HCT116 (cell line): ENCODE measurements around the gene INKA2. TPM values are rescaled to one million over a fixed set of nuclear protein-coding genes. Genes with fewer than 3 reads are reported as not detected.
"Not testable (repeated sequence)": the region's sequence is repeated elsewhere in the genome, so short reads cannot be mapped to it uniquely, and the experiment has no call there.

Experiments
- ATAC-seq: fragments of 200-7000 bp; cut with Tn5 transposase; 2 replicates; pipeline ENCODE4 v1.9.1; 2020; ENCODE audit warnings: mild to moderate bottlenecking, moderate library complexity
- BruUV-seq: library from RNA; stranded (reverse); fragments of 400-500 nt; replicated peaks from 2 replicates; lab custom pipeline; 2021; lab: Mats Ljungman, UMichigan
- CTCF ChIA-PET: fragments of 300-600 bp; sonication (Branson Sonifier 250); formaldehyde crosslinking; loops from one replicate; lab custom pipeline; 2021; ENCODE audit warnings: antibody characterized with exemption; lab: Charles Lee
- POLR2A ChIA-PET: fragments of 300-600, 350-600 bp; sonication (Branson Sonifier 250); formaldehyde crosslinking; loops from one replicate; lab custom pipeline; 2021; ENCODE audit warnings: antibody characterized with exemption; lab: Charles Lee
- RAD21 ChIA-PET, 2 experiments: fragments of 300-600 bp; sonication (Branson Sonifier 250); formaldehyde crosslinking; loops; one replicate each; lab custom pipeline; 2023; ENCODE audit warnings: low total read pairs in 2 of 2; ENCODE audit not compliant: uncharacterized antibody in 2 of 2, unreplicated experiment in 2 of 2, low non-redundant PET in 1 of 2; lab: Charles Lee
- DNase-seq: peaks from one replicate; pipeline ENCODE4 v3.0.0-alpha.2; 2010; ENCODE audit warnings: low read depth, low spot score
- H2AFZ ChIP-seq: fragments of 200-600 bp; shearing (Covaris generic), sonication (generic); 2 replicates; pipeline ENCODE4 v1.6.1; 2017; ENCODE audit warnings: low read depth, mixed run types, mixed read lengths, antibody characterized with exemption, low read length; ENCODE audit not compliant: poor library complexity, severe bottlenecking
- H3K27ac ChIP-seq: 2 replicates; pipeline ENCODE4 v1.5.1; 2012; ENCODE audit warnings: low read depth, low read length
- H3K27me3 ChIP-seq: fragments of 200-600 bp; sonication (generic); 2 replicates; pipeline ENCODE4 v1.6.1; 2016; ENCODE audit warnings: mixed run types, low read length, mixed read lengths; ENCODE audit not compliant: insufficient read depth
- H3K36me3 ChIP-seq, 2 experiments: fragments of 200-500 bp in 1 of 2; fragments of 200-600 bp in 1 of 2; sonication (Bioruptor generic) in 1 of 2; sonication (generic) in 1 of 2; 2 replicates each; pipeline versions ENCODE4 v1.5.1 to v1.6.1; 2014 to 2016; ENCODE audit warnings: low read length in 2 of 2, inconsistent platforms in 1 of 2, mixed read lengths in 1 of 2, mixed run types in 1 of 2; ENCODE audit not compliant: insufficient read depth in 2 of 2, control insufficient read depth in 1 of 2
- H3K4me1 ChIP-seq, 2 experiments: fragments of 200-600 bp in 1 of 2; sonication (generic) in 1 of 2; 2 replicates each; pipeline versions ENCODE4 v1.5.1 to v1.6.1; 2012 to 2017; ENCODE audit warnings: low read length in 2 of 2, inconsistent platforms in 1 of 2, mild to moderate bottlenecking in 1 of 2, mixed read lengths in 1 of 2, mixed run types in 1 of 2, moderate library complexity in 1 of 2; ENCODE audit not compliant: insufficient read depth in 2 of 2, control insufficient read depth in 1 of 2
- H3K4me2 ChIP-seq: fragments of 200-600 bp; sonication (generic); 2 replicates; pipeline ENCODE4 v1.6.1; 2017; ENCODE audit warnings: mixed run types, low read length, mixed read lengths
- H3K4me3 ChIP-seq, 2 experiments: fragments of 200-600 bp in 1 of 2; sonication (generic) in 1 of 2; replicated peaks in 1 of 2; 2 replicates each; pipeline ENCODE4 v1.5.1; 2011 to 2016; ENCODE audit warnings: low read length in 2 of 2, control low read depth in 1 of 2, low read depth in 1 of 2, mild to moderate bottlenecking in 1 of 2, mixed read lengths in 1 of 2, mixed run types in 1 of 2
- H3K79me2 ChIP-seq: fragments of 200-600 bp; sonication (generic); 2 replicates; pipeline ENCODE4 v1.6.1; 2017; ENCODE audit warnings: mild to moderate bottlenecking, mixed run types, low read length, moderate library complexity, mixed read lengths; ENCODE audit not compliant: insufficient read depth
- H3K9ac ChIP-seq: fragments of 200-600 bp; sonication (generic); 2 replicates; pipeline ENCODE4 v1.6.1; 2016; ENCODE audit warnings: low read length, mixed read lengths
- H3K9me2 ChIP-seq: fragments of 200-600 bp; sonication (generic), shearing (Covaris generic); 2 replicates; pipeline ENCODE4 v1.6.1; 2017; ENCODE audit warnings: mixed run types, mild to moderate bottlenecking, moderate library complexity; ENCODE audit not compliant: insufficient read depth
- H3K9me3 ChIP-seq, 2 experiments: fragments of 200-500 bp in 1 of 2; fragments of 200-600 bp in 1 of 2; sonication (Bioruptor generic) in 1 of 2; sonication (generic) in 1 of 2; 2 replicates each; pipeline ENCODE4 v1.6.1; 2014 to 2017; ENCODE audit warnings: low read length in 2 of 2, mixed read lengths in 2 of 2, inconsistent platforms in 1 of 2, low read depth in 1 of 2, mild to moderate bottlenecking in 1 of 2, mixed run types in 1 of 2, moderate library complexity in 1 of 2; ENCODE audit not compliant: control insufficient read depth in 1 of 2, insufficient read depth in 1 of 2
- H4K20me1 ChIP-seq: fragments of 200-600 bp; sonication (generic), shearing (Covaris generic); 2 replicates; pipeline ENCODE4 v1.6.1; 2017; ENCODE audit warnings: mixed run types, mild to moderate bottlenecking, moderate library complexity; ENCODE audit not compliant: insufficient read depth
- CEBPB ChIP-seq: IDR thresholded peaks from 2 replicates; pipeline ENCODE4 v1.6.1; 2012; ENCODE audit warnings: low read depth
- EZH2 ChIP-seq: fragments of 200-600 bp; sonication (generic); IDR thresholded peaks from 2 replicates; pipeline ENCODE4 v1.6.1; 2017; ENCODE audit warnings: antibody characterized with exemption, mixed run types
- JUND ChIP-seq: IDR thresholded peaks from 2 replicates; pipeline ENCODE4 v1.6.1; 2012
- POLR2A ChIP-seq: IDR thresholded peaks from 2 replicates; pipeline ENCODE4 v1.7.0; 2011; ENCODE audit warnings: borderline replicate concordance; ENCODE audit not compliant: insufficient read depth, insufficient read length; ENCODE audit errors: extremely low read depth
- SIN3A ChIP-seq: IDR thresholded peaks from 2 replicates; pipeline ENCODE4 v1.6.1; 2012; ENCODE audit warnings: low read depth
- SP1 ChIP-seq: IDR thresholded peaks from 2 replicates; pipeline ENCODE4 v1.6.1; 2012; ENCODE audit warnings: low read depth
- SRF ChIP-seq: IDR thresholded peaks from 2 replicates; pipeline ENCODE4 v1.6.1; 2012; ENCODE audit warnings: low read depth
- TCF7L2 ChIP-seq: IDR thresholded peaks from 2 replicates; pipeline ENCODE4 v1.7.0; 2011; ENCODE audit warnings: borderline replicate concordance, inconsistent platforms; ENCODE audit not compliant: insufficient read depth, insufficient read length; ENCODE audit errors: extremely low read depth
- YY1 ChIP-seq: IDR thresholded peaks from 2 replicates; pipeline ENCODE4 v1.6.1; 2011; ENCODE audit warnings: low read length, low read depth, moderate library complexity, mild to moderate bottlenecking; ENCODE audit not compliant: insufficient replicate concordance; ENCODE audit errors: extremely low read depth
- intact Hi-C: fragments of 100-400 bp; cut with micrococcal nuclease; formaldehyde crosslinking; loops from 2 replicates; pipeline ENCODE4 v1.10.0; 2022
- total RNA-seq: library from RNA; stranded (reverse); gene quantifications from one replicate; pipeline ENCODE4 v1.2.1, GENCODE V29; 2021; ENCODE audit not compliant: unreplicated experiment
- TF ChIP-seq, protein P1 (sequence below): IDR thresholded peaks from 2 replicates; pipeline ENCODE4 v1.6.1; 2012
- TF ChIP-seq, protein P2 (sequence below): IDR thresholded peaks from 2 replicates; pipeline ENCODE4 v1.6.1; 2012; ENCODE audit warnings: low read depth
- TF ChIP-seq, protein P3 (sequence below): IDR thresholded peaks from 2 replicates; pipeline ENCODE4 v1.6.1; 2012

Gene INKA2
- total RNA-seq, 1 experiment from 2014 or later, result 4.0 TPM

DNA sequence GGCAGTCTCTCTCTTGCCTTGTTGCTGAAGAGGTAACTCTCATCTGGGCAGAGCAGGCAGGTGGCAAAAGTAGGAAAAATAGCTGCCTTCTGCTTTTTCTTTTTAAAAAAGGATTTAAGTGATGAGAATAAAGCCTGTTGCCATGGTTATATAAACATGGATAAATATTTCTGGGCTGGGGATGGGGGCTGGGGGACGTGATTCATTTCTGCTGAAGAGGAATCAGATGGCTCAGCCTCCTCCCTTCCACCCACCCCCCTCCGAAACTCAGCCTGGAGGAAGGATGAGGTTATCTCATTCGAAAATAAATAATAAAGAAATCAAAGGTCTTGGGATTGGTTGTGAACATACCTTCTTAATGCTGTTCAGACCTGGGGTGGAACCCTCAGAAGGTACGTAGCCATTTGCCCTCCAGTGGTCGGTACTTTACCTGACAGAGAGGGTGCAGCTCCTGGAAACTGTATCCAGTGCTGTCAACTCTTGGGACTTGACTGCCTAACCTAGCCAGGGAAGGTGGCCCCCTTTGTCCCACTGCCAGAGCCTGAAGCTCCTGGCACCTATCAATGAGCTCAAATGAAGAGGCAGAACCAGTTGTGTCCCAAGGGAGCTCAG, 3.8 kb upstream of the INKA2 start:
- ChIA-PET RAD21 (no interaction called here), CTCF (interaction anchor here (1.0 to 1.5 kb wide), 2 partner anchors 28 to 235 kb away, joined by 3 to 5 read pairs; no protein-coding TSS in a partner anchor), POLR2A (no interaction called here)
- no peak overlapping the region for H3K27ac ChIP-seq
- no peak for DNase-seq
- no peaks in the 10 kb centered on the region for H3K79me2 ChIP-seq
- intact Hi-C loops, result no loop called here
- peaks cover 4% of the 10 kb centered on the region; the same call in 1 of the 2 replicates for H3K27me3 ChIP-seq
- ATAC-seq, result no peak
- H3K9me3 ChIP-seq, result no peaks in the 10 kb centered on the region
- H2AFZ ChIP-seq, result no peak overlapping the region
- TF ChIP-seq SIN3A (no peak), TCF7L2 (no peak), EZH2 (no peak), POLR2A (no peak), CEBPB (no peak), YY1 (no peak), JUND (no peak), SP1 (no peak), SRF (no peak)
- TF ChIP-seq, protein P1, sequence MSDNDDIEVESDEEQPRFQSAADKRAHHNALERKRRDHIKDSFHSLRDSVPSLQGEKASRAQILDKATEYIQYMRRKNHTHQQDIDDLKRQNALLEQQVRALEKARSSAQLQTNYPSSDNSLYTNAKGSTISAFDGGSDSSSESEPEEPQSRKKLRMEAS, result no peak
- TF ChIP-seq, protein P2, sequence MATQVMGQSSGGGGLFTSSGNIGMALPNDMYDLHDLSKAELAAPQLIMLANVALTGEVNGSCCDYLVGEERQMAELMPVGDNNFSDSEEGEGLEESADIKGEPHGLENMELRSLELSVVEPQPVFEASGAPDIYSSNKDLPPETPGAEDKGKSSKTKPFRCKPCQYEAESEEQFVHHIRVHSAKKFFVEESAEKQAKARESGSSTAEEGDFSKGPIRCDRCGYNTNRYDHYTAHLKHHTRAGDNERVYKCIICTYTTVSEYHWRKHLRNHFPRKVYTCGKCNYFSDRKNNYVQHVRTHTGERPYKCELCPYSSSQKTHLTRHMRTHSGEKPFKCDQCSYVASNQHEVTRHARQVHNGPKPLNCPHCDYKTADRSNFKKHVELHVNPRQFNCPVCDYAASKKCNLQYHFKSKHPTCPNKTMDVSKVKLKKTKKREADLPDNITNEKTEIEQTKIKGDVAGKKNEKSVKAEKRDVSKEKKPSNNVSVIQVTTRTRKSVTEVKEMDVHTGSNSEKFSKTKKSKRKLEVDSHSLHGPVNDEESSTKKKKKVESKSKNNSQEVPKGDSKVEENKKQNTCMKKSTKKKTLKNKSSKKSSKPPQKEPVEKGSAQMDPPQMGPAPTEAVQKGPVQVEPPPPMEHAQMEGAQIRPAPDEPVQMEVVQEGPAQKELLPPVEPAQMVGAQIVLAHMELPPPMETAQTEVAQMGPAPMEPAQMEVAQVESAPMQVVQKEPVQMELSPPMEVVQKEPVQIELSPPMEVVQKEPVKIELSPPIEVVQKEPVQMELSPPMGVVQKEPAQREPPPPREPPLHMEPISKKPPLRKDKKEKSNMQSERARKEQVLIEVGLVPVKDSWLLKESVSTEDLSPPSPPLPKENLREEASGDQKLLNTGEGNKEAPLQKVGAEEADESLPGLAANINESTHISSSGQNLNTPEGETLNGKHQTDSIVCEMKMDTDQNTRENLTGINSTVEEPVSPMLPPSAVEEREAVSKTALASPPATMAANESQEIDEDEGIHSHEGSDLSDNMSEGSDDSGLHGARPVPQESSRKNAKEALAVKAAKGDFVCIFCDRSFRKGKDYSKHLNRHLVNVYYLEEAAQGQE, result no peak
- TF ChIP-seq, protein P3, sequence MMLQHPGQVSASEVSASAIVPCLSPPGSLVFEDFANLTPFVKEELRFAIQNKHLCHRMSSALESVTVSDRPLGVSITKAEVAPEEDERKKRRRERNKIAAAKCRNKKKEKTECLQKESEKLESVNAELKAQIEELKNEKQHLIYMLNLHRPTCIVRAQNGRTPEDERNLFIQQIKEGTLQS, result no peak
- H3K36me3 ChIP-seq, result no peaks in the 10 kb centered on the region
- no peak overlapping the region for H3K4me3 ChIP-seq
- H3K4me1 ChIP-seq, result peaks cover 7 to 29% of the 10 kb centered on the region in 2 experiments; a peak in 3 of 4 replicates
- no peak overlapping the region for H3K4me2 ChIP-seq
- H4K20me1 ChIP-seq, result no peaks in the 10 kb centered on the region
- no peaks in the 10 kb centered on the region for H3K9me2 ChIP-seq
- H3K9ac ChIP-seq, result no peak overlapping the region
- no TSS peak for BruUV-seq

DNA sequence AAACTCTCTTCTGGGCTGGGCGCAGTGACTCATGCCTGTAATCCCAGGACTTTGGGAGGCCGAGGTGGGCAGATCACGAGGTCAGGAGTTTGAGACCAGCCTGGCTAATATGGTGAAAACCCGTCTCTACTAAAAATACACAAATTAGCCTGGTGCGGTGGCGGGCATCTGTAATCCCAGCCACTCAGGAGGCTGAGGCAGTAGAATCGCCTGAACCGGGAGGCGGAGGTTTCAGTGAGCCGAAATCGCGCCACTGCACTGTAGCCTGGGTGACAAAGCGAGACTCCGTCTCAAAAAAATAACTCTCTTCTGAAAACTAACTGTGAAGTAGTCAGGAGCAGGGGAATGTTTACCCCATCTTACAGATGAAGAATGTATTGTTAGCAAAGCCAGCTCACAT, 3.1 kb upstream of the INKA2 start:
- intact Hi-C loops, result not testable (repeated sequence)

More for the DNA sequence above, 3.1 kb upstream of the INKA2 start:
- BruUV-seq, H3K27ac ChIP-seq, DNase-seq, ATAC-seq, H3K27me3 ChIP-seq, POLR2A ChIA-PET, RAD21 ChIA-PET, H3K9me2 ChIP-seq, H3K79me2 ChIP-seq, H3K36me3 ChIP-seq, H3K4me2 ChIP-seq, H3K9me3 ChIP-seq, H2AFZ ChIP-seq, H4K20me1 ChIP-seq, H3K4me3 ChIP-seq, H3K9ac ChIP-seq: not testable (repeated sequence)
- peaks cover 12 to 33% of the 10 kb centered on the region in 2 experiments; a peak in 3 of 4 replicates for H3K4me1 ChIP-seq
- CTCF ChIA-PET, result interaction anchor here (1.5 kb wide), 1 partner anchor 234 kb away, joined by 3 read pairs; no protein-coding TSS in a partner anchor
